ENCODE results near the gene IRF2BP2.

- TF ChIP-seq MAX (IDR thresholded peaks at IDR 0.05) (no peak), JUN (IDR thresholded peaks at IDR 0.05) (no peak), CEBPB (IDR thresholded peaks at IDR 0.05) (no peak), RAD21 (conservative IDR thresholded peaks at IDR 0.05 in 1 of 2, IDR thresholded peaks at IDR 0.05 in 1 of 2) (no peak), CTCF (IDR thresholded peaks at IDR 0.05) (no peak), PBX3 (IDR thresholded peaks at IDR 0.05) (no peak), EP300 (IDR thresholded peaks at IDR 0.05) (no peak), NR3C1 (IDR thresholded peaks at IDR 0.05) (no peak), HMGXB4 (CRISPR knock-in tag; IDR thresholded peaks at IDR 0.05; ENCODE audit: borderline replicate concordance) (no peak), ZSCAN20 (CRISPR knock-in tag; IDR thresholded peaks at IDR 0.05) (no peak), RCOR1 (IDR thresholded peaks at IDR 0.05; ENCODE audit: low read depth, low read length) (no peak)
- TF ChIP-seq, protein P1, sequence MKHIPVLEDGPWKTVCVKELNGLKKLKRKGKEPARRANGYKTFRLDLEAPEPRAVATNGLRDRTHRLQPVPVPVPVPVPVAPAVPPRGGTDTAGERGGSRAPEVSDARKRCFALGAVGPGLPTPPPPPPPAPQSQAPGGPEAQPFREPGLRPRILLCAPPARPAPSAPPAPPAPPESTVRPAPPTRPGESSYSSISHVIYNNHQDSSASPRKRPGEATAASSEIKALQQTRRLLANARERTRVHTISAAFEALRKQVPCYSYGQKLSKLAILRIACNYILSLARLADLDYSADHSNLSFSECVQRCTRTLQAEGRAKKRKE (CRISPR knock-in tag; IDR thresholded peaks at IDR 0.05; ENCODE audit: low read depth): no peak
- TF ChIP-seq, protein P2, sequence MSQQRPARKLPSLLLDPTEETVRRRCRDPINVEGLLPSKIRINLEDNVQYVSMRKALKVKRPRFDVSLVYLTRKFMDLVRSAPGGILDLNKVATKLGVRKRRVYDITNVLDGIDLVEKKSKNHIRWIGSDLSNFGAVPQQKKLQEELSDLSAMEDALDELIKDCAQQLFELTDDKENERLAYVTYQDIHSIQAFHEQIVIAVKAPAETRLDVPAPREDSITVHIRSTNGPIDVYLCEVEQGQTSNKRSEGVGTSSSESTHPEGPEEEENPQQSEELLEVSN (IDR thresholded peaks at IDR 0.05; ENCODE audit: borderline replicate concordance, low read depth): no peak
- TF ChIP-seq, protein P3, sequence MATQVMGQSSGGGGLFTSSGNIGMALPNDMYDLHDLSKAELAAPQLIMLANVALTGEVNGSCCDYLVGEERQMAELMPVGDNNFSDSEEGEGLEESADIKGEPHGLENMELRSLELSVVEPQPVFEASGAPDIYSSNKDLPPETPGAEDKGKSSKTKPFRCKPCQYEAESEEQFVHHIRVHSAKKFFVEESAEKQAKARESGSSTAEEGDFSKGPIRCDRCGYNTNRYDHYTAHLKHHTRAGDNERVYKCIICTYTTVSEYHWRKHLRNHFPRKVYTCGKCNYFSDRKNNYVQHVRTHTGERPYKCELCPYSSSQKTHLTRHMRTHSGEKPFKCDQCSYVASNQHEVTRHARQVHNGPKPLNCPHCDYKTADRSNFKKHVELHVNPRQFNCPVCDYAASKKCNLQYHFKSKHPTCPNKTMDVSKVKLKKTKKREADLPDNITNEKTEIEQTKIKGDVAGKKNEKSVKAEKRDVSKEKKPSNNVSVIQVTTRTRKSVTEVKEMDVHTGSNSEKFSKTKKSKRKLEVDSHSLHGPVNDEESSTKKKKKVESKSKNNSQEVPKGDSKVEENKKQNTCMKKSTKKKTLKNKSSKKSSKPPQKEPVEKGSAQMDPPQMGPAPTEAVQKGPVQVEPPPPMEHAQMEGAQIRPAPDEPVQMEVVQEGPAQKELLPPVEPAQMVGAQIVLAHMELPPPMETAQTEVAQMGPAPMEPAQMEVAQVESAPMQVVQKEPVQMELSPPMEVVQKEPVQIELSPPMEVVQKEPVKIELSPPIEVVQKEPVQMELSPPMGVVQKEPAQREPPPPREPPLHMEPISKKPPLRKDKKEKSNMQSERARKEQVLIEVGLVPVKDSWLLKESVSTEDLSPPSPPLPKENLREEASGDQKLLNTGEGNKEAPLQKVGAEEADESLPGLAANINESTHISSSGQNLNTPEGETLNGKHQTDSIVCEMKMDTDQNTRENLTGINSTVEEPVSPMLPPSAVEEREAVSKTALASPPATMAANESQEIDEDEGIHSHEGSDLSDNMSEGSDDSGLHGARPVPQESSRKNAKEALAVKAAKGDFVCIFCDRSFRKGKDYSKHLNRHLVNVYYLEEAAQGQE (IDR thresholded peaks at IDR 0.05): no peak
Observed at GRCh38 chr1:234583755-234584419, 26.1 kb downstream of the IRF2BP2 start.

Data from A549 (cell line).